Retinal pigment epithelial cell (primary cell): Measurements from ENCODE around the gene ZNF593OS.

Experiments
- DNase-seq: peaks from one replicate; pipeline ENCODE4 v3.0.0-alpha.2; 2010; ENCODE audit warnings: low read depth
- H3K4me3 ChIP-seq: 2 replicates; pipeline ENCODE4 v1.5.1; 2011; ENCODE audit warnings: mild to moderate bottlenecking, low read length, control low read depth, moderate library complexity
- TF ChIP-seq, protein P1 (sequence below): conservative IDR thresholded peaks from 2 replicates; pipeline ENCODE4 v1.5.1; 2011; ENCODE audit warnings: low read depth, low read length, control low read depth, inconsistent platforms

Gene ZNF593OS

GRCh38 chr1:26164036-26164860, 7.4 kb downstream of the ZNF593OS start:
- TF ChIP-seq, protein P1, sequence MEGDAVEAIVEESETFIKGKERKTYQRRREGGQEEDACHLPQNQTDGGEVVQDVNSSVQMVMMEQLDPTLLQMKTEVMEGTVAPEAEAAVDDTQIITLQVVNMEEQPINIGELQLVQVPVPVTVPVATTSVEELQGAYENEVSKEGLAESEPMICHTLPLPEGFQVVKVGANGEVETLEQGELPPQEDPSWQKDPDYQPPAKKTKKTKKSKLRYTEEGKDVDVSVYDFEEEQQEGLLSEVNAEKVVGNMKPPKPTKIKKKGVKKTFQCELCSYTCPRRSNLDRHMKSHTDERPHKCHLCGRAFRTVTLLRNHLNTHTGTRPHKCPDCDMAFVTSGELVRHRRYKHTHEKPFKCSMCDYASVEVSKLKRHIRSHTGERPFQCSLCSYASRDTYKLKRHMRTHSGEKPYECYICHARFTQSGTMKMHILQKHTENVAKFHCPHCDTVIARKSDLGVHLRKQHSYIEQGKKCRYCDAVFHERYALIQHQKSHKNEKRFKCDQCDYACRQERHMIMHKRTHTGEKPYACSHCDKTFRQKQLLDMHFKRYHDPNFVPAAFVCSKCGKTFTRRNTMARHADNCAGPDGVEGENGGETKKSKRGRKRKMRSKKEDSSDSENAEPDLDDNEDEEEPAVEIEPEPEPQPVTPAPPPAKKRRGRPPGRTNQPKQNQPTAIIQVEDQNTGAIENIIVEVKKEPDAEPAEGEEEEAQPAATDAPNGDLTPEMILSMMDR, result peak; percentile 31

DNA sequence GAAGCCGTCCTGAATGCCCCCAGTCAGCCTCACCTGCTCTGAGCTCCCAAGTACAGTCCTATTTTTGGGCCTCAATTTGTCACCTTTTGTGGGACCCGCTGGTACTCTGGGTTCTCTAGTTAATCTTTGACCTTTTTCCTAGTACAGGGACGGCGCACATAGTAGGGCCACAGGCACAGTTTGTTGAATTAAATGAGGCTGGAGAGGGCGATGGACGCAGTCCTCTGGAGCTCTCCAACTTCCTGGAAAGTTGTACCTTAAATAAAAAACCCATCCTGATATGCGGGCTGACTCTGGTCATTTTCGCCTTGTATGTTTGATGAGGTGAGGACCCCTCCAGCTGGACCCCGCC, 8.0 kb downstream of the ZNF593OS start:
- TF ChIP-seq, protein P1, result no peak
- no peak overlapping the region for H3K4me3 ChIP-seq
- no peak for DNase-seq

More at GRCh38 chr1:26164036-26164860, 7.4 kb downstream of the ZNF593OS start:
- H3K4me3 ChIP-seq, result peak overlapping the region; percentile 44
- no peak for DNase-seq

- TF ChIP-seq, protein P1, result peak; percentile 1
- DNase-seq, result no peak
- peak overlapping the region; percentile 33 for H3K4me3 ChIP-seq
Observed at GRCh38 chr1:26162220-26162709, 9.4 kb downstream of the ZNF593OS start.

DNA sequence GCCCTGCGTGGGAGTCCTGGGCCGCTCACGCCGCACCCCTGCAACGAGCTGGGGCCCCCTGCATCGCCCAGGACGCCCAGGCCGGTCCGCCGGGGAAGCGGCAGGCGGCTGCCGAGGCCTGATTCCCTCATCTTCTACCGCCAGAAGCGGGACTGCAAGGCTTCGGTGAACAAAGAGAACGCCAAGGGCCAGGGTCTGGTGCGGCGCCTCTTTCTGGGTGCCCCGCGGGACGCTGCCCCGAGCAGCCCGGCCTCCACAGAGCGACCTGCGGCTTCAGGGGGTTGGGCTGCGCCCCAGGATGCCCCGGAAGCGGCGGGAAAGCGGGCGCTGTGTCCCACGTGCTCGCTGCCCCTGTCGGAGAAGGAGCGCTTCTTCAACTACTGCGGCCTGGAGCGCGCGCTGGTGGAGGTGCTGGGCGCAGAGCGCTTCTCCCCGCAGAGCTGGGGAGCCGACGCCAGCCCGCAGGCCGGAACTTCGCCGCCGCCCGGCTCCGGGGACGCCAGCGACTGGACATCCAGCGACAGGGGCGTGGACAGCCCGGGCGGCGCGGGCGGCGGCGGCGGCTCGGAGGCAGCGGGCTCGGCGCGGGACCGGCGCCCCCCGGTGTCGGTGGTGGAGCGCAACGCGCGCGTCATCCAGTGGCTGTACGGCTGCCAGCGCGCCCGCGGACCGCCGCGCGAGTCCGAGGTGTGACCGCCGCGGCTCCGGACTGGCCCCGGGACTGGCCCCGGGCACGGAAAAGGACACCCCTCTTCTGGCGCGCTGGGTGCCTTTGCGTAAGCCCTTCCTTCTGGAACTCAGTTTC, 10.0 kb downstream of the ZNF593OS start:
- H3K4me3 ChIP-seq, result peak overlapping the region; percentile 37

DNA sequence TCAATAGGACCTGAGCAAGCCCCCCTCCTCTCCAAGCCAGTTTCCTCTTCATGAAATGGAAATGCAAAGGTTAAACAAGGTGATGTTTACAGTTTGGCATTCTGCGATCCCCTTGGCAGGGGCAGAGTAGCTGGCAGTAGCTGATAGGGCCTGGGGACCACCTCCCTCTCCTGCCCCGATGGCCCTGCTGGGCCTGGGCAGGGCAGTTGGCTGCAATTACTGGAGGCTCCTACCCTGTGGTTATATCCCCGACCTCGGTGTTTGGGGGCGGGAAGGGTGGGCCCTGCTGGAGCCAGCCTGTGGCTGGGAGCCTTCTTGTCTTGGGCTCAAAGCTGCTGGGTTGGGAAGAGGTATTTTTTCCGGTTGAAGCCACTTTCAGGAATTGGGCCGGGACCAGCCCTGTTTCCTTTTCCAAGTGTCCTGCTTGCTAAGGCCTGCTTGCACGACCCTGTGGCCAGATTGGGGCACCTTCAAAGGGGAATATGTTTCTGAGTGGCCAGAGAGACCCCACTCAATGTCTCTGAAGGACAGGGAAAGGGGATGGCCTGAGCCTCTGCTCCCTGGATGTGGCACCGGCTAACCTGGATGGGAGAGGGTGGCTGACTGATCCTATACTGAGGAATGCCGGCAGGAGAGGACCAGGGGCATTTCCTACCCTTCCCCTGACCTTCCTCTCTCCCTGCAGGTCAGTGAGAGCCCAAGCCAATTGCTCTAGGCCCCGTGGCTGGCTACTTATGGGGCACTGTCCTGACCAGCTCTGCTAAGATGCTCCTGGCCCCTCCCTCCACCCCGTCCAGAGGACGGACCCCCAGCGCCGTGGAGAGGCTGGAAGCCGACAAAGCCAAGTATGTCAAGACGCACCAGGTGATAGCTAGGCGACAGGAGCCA, 10.9 kb downstream of the ZNF593OS start:
- DNase-seq, result no peak
- TF ChIP-seq, protein P1, result no peak
- H3K4me3 ChIP-seq, result no peak overlapping the region

More for the DNA sequence above, 10.0 kb downstream of the ZNF593OS start:
- no peak for DNase-seq
- TF ChIP-seq, protein P1, result no peak

DNA sequence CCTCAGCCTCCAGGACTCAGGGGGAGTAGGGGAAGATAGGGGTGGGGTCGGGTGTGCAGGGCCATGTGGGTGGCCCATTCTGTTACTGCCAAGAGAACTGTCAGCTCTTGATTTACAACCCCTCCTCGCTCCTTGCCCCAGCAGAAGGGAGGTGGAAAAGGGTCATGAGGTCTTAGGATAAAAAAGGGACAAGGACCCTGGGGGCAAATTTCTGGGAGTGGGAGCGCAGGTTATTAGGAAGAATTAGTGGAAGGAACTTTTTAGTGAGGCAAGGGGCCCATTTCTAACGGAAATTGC, 11.9 kb downstream of the ZNF593OS start:
- H3K4me3 ChIP-seq, result no peak overlapping the region
- DNase-seq, result no peak
- TF ChIP-seq, protein P1, result no peak
